Activated naive CD4-positive, alpha-beta T cell treated with anti-CD3 and anti-CD28 coated beads, Interleukin-2, amount 50 U/mL, for 72 hours (primary cell): Measurements from ENCODE around the gene ZNF519. TPM values are rescaled to one million over a fixed set of nuclear protein-coding genes. Genes with fewer than 3 reads are reported as not detected.
A peak's percentile ranks its signal among the peaks of the same experiment; 100 is the strongest.
"Not testable (repeated sequence)": the region's sequence is repeated elsewhere in the genome, so short reads cannot be mapped to it uniquely, and the experiment has no call there.

ENCODE experiments used
- ATAC-seq, 2 donors: fragments of 150-1000 bp; cut with Tn5 transposase; 2 replicates each; pipeline ENCODE4 v1.10.0; 2021; ENCODE audit warnings: mild to moderate bottlenecking in 2 of 2, moderate library complexity in 2 of 2
- DNase-seq, 2 donors: peaks; one replicate each; pipeline ENCODE4 v3.0.0; 2021 to 2022; ENCODE audit warnings: low spot score in 2 of 2
- H3K27ac Mint-ChIP-seq, 2 donors: one replicate each; pipeline ENCODE4 v1.8.0; 2022; ENCODE audit warnings: mild to moderate bottlenecking in 2 of 2, mixed read lengths in 2 of 2
- H3K36me3 Mint-ChIP-seq, 2 donors: one replicate each; pipeline ENCODE4 v1.8.0; 2022; ENCODE audit warnings: mixed read lengths in 2 of 2
- H3K9me3 Mint-ChIP-seq, 2 donors: one replicate each; pipeline ENCODE4 v1.8.0; 2022; ENCODE audit warnings: mixed read lengths in 2 of 2
- total RNA-seq, 2 donors: library from RNA; stranded (reverse); gene quantifications; one replicate each; pipeline ENCODE4 v1.2.3, GENCODE V29; 2022

The ZNF519 gene
- total RNA-seq, 2 donors from 2014 or later: 22.3 to 28.5 TPM

DNA sequence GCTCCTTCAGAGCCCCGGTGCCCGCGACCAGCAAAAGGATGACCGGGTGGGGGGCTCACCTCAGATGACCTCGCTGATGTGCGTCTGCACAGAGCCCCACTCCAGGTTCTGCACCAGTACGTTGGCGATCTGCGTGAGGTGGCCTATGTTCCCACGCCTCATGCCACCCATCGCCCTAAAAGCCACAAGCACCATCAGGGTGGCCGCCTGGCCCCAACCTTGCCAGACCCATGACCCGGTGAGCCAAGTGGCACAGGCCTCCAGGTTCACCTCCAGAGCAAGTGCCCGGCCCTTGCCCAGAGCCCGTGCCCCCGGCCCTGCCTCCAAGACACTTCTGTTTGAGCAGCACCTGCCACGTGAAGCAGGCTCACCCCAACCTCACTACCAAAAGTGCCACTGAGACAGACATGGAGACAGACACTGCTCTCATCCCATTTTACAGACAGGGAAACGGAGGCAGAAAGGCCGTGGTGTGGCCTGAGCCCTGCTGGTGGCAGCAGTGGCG, 17.7 kb upstream of the ZNF519 start:
- not testable (repeated sequence) for ATAC-seq, H3K9me3 Mint-ChIP-seq, DNase-seq, H3K36me3 Mint-ChIP-seq, H3K27ac Mint-ChIP-seq

DNA sequence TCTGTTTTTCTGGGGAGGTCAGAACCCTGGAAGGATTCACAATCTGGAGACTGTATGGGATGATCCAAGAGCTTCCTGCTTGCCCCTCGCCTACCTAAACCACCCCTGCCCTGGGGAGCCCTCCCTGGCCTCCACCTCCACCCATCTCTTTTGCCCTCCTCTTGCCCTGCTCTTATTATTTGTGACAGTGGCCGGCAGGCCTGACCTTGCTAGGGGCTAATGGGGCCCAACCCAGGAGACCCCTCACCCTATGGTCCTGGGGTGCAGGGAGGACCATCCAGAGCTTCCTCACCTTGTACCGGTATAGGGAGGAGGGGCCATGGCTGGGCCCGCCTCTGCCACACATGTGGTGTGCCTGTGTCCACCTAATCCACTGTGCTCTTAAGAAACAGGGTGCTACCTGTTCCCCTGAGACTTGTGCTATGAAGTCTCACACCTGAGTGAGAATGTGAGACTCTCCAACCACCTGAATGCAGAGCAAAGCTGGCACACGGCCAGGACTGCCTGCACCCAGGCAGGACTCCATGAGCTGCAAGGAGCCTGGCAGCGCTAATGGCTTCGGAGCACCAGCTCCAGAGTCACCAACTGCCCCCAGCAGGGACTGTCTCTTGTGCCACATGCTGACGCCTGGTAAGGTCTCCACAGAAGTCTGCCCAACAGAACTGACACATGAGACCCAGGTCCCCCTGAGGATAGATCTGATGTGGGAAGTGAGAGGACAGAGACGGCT, 17.1 kb upstream of the ZNF519 start:
- ATAC-seq, H3K36me3 Mint-ChIP-seq, H3K9me3 Mint-ChIP-seq, DNase-seq: not testable (repeated sequence)
- peak overlapping the region in 1 of 2 donors; percentile 92 for H3K27ac Mint-ChIP-seq

DNA sequence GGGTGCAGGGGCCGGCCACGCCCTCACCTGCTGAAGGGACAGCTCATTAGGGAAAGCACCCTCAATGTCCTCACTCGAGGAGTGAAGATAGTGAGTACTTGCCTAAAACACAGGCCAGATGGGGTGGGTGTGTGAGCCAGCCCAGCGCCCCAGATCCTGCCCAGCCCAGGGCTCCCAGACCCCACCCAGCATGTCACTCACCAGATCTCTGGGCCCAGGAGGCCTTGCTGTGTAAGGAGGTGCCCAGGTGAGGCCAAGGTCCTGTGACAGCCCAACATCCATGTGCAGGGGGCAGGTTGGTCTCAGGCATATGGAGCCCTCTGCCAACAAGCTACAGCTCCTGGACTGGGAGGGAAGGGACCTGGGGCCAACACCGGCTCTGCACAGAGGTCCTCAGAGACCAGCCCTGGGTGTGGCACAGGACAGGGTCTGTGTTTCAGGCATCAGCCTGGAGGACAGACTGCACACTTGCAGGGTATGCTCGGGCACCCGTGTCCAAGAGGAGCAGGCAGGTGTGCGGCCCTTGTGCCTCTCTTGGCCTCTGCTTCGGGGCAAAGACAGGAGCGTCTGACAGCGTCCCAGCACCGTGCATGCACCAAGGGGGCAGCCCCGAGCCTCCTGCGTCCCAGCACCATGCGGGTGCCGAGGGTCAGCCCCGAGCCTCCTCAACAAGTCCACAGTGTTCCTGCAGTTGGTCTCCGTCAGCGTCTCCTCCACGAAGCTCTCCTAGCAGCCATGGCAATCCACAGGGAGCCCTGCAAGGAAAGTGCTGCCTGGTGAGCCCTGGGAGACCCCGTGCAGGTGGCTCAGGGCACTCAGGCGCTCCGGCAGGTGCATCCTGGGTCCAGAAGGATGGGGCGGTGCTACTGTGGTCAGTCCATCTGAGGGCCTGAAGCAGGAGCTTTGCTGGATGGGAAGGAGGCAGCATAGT, 16.0 kb upstream of the ZNF519 start:
- H3K36me3 Mint-ChIP-seq, H3K9me3 Mint-ChIP-seq, H3K27ac Mint-ChIP-seq, DNase-seq, ATAC-seq: not testable (repeated sequence)

DNA sequence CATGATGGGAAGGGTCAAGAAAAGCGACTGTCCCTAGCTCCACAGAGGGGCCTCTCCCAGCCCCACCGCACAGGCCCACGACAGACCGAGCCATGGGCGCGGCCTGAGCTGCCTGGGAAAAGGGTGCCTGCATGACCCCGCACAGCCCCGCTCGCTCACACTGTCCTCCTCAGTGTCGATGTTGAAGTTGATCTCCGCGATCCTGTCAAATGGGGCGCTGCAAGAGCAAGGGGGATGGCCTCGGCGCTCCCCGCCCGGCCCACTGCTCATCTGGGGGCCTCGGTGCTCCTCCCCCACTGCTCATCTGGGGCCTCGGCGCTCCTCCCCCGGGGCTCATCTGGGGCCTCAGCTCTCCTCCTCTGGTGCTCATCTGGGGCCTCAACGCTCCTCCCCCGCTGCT, 14.5 kb upstream of the ZNF519 start:
- not testable (repeated sequence) for H3K36me3 Mint-ChIP-seq, H3K27ac Mint-ChIP-seq, DNase-seq, ATAC-seq, H3K9me3 Mint-ChIP-seq

DNA sequence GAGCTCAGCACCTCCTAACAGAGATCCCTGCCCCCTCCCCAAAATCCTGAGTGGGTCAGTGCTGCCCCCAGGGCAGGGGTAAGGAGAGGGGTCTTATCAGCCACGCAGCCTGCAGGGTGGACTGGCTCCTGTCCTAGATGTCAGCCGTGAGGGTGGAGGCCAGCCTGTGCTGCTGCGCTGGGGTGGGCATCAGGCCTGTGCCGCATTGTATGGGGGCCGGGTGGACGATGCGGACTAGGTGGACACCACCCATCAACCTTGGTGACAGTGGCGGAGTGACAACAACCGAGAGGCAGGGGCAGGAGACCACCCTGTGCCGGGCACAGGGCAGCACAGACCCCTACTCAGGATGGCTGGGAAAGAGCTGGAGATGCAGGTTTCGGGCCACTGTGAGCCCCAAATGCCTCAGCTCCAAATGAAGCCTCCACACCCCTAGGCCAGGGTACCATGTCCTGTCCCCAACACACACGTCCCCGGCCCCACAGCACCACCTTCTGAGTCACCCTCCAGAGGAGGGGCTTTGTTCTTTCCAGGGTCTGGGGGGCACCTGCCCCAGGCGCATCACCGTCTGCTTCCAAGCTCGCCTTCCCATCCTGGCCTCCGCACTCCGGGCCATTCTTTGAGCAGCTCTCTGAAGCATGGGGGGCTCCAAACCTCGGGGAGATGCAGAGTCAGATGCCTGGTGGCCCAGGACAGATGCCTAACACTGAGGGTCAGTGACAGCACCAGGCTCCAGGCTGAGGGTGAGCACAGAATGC, 13.5 kb upstream of the ZNF519 start:
- H3K9me3 Mint-ChIP-seq, ATAC-seq, DNase-seq, H3K36me3 Mint-ChIP-seq, H3K27ac Mint-ChIP-seq: not testable (repeated sequence)

DNA sequence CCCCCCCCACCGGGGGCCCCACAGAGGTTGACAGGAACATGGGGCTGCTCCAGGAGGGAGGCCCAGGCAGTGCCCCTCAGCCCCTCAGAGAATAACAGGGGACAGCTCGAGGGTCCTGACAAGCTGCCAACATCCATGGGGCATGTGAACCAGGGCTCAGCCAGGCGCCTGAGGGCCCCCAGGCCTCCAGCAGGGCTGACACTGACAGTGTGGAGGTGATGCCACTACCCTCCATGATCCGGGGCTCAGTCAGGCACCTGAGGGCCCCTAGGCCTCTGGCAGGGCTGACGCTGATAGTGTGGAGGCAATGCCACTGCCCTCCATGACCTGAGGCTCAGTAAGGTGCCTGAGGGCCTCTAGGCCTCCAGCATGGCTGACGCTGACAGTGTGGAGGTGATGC, 12.8 kb upstream of the ZNF519 start:
- H3K27ac Mint-ChIP-seq, H3K36me3 Mint-ChIP-seq, DNase-seq, H3K9me3 Mint-ChIP-seq, ATAC-seq: not testable (repeated sequence)

DNA sequence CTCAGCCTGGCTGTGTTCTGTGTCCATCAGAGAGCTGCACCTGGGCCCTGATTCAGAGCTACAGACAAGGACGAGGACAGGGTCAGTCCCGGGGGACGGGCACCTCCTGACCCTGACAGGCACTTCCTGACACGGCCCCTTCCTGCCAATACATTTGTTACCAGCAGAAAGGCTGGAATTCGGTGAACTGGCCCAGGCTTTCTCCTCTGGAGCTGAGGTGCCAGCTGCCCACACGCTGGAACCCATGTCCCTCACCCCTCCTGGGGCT, 12.3 kb upstream of the ZNF519 start:
- ATAC-seq (no peak), DNase-seq (no peak)
- H3K36me3 Mint-ChIP-seq: no peaks in the 10 kb centered on the region
- no peaks in the 10 kb centered on the region for H3K9me3 Mint-ChIP-seq
- H3K27ac Mint-ChIP-seq: no peak overlapping the region

DNA sequence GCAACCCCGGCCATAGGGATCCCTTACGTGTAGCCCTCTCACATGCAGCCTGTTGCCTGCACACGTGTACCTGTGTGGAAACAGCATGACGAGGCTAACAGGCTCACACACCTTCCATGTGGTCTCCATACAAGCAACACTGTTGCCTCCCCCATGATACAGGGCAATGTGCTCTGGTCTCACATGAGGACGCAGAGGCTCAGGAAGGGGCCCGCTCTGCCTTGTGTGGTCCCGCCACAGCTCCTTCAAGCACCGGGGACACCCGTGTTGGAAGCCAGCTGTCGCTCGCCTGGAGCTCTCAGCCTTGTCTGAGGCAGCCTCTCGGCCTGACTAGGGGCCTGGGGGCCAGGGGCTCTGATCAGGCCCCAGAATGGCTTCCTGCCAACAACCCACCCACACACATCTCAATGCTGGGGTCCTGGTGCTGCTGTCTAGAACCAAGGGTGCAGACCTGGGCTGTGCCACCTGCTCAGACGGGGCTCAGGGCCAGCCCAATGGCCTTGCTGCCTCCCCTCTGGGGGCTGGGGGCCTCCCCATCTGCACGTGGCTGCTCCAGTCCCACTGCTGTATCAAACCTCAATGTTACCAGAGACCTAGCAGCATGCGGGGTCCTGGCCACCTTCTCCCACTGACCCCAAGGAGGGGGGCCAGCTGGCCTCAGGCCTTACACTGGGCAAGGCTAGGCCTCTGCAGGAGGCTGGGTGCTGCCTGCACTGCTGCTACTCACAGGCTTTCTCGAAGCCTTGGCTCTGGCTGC, 11.8 kb upstream of the ZNF519 start:
- H3K27ac Mint-ChIP-seq, H3K9me3 Mint-ChIP-seq, DNase-seq, H3K36me3 Mint-ChIP-seq, ATAC-seq: not testable (repeated sequence)

DNA sequence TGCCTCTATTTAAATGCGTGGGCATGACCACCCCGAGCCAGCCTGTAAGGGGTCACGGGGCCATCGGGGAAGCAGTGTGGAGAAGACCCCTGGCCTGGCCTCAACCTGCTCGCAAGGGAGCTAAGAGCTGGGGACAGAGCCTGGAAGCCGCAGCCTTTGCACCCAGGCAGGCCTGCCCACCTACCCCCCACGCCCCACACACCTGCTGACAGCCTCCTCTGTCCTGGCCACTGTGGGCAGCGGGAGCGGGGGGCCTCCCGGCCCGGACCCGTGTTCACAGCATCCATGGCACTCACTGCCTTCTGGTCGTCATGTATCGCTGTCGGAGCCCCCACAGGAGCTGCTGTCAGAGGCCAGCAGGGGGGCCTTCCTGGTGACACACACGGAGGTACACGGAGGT, 11.2 kb upstream of the ZNF519 start:
- ATAC-seq, H3K27ac Mint-ChIP-seq, H3K9me3 Mint-ChIP-seq: not testable (repeated sequence)

DNA sequence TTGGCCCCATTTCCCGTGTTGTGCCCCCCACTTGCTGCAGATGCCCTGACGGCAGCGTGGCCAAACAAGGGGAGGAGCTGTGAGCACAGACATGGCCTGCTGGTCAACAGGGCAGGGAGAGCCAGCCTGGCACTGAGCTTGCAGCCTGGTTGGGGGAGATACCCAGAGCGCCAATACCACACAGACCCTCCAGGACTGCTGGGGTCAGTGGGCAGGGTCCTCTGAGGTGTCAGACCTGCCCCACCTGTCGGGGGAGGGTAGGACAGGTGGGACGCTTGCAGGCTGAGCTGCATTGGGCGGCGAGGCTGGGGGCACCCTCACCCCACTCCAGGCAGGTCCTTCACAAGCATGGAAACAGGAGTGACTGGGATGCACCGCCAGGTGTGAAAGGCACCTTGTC, 9.9 kb upstream of the ZNF519 start:
- not testable (repeated sequence) for DNase-seq, H3K27ac Mint-ChIP-seq, H3K9me3 Mint-ChIP-seq, ATAC-seq, H3K36me3 Mint-ChIP-seq

More for the DNA sequence above, 11.2 kb upstream of the ZNF519 start:
- not testable (repeated sequence) for H3K36me3 Mint-ChIP-seq, DNase-seq

DNA sequence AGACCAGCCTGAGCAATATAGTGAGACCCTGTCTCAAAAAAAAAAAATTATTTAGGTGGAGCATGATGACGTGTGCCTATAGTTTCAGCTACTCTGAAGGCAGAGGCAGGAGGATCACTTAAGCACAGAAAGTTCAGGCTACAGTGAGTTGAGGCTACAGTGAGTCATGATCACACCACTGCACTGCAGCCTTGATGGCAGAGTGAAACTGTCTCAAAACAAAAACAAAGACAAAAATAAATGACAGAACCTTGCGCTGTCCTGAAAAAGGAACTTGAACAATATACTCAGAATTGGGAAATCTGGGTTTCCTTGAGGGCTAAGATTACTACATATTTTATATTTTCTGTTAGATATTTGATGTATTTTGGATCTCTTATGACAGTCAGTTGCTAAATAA, 7.3 kb upstream of the ZNF519 start:
- not testable (repeated sequence) for H3K36me3 Mint-ChIP-seq, H3K27ac Mint-ChIP-seq, DNase-seq, H3K9me3 Mint-ChIP-seq
- peak in 1 of 2 donors; percentile 72 for ATAC-seq

DNA sequence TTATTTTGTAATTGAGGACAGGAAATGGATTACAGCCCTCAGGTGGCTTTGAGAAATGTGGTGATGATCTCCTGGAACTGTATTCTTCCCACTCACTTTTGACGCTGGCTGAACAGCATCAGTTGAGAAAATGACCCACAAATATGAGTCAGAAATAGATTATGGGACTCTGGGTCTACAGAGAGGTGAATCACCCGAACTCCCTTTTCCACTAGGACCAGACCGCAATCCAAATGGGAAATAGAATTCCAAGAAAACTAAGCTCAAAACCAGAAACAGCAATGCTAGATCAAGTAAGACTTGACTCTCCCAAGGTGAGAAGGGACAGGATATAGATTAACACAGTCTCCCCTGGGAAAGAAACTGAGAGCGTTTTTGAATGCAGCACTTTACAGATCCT, 5.7 kb upstream of the ZNF519 start:
- not testable (repeated sequence) for ATAC-seq, H3K36me3 Mint-ChIP-seq, DNase-seq, H3K27ac Mint-ChIP-seq, H3K9me3 Mint-ChIP-seq

DNA sequence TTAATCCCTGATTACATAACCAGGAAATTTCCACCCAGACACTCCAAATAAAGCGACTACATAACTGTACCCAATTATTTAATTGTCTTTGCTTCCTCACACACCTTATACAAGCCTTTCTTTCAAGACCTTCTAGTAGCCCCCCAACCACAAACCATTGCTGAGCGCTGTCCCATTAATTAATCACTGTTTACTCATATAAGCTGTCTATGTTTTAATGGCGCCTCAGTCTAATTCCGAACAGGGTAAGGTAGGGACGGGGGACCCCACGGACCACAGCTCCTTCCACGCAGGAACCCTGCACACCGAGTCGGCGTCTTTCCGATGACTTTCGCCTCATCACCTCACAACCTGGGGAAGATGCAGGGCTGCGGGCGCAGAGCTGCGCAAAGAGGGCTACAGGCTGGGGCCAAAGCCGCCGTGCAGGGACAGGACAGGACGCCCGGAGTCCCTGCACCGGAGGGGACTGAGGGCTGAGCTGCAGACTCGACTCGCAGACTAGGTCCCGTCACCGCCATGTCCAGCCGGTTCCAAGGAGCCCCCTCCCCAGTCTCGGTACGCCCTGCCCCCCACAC, 452 bp downstream of the ZNF519 start:
- DNase-seq, H3K36me3 Mint-ChIP-seq, H3K9me3 Mint-ChIP-seq: not testable (repeated sequence)
- ATAC-seq: peak; percentile 31 to 39
- H3K27ac Mint-ChIP-seq: peak overlapping the region; percentile 72 to 88

DNA sequence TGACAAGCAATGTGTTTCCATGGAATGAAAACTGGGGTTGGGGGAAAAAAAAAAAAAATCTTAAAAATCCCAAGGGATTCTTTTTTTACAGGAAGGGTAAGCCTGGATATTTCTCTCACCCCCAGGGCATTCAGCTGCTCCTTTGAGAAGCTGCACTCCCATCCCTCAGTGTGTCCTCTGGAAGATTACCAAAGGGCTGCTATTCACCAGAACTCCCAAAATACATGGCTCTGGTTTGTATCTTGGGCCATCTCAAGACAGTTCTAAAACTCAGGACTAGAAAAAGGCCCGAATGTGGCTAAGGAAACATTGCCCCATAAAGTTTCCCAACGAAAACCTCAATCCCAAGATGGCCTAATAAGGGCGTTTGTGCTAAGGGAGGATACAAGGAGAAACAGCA, 1.4 kb downstream of the ZNF519 start:
- DNase-seq, H3K27ac Mint-ChIP-seq, ATAC-seq, H3K36me3 Mint-ChIP-seq, H3K9me3 Mint-ChIP-seq: not testable (repeated sequence)

DNA sequence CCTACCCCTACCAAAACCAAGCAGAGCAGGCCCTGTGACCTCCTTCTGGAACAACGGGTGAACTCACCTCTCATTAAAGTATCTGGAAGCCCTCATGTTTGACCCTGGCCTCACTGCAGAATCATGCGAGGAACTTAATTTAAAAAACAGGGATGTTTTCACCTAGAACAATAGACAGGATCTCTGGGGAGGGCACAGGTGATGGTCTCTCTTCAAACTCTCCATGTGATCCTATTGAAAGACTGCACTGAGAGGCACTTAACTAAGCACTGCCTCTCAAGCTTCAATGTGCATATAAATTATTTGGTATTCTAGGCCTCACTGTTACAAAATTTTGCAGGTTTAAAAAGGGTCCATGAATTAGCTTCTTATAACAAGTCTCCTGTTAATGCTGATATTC, 7.5 kb downstream of the ZNF519 start:
- Mint-ChIP-seq H3K36me3 (peaks cover 0 to 10% of the 10 kb centered on the region in 2 donors), H3K27ac (no peak overlapping the region), H3K9me3 (no peaks in the 10 kb centered on the region)
- DNase-seq (no peak), ATAC-seq (no peak)

DNA sequence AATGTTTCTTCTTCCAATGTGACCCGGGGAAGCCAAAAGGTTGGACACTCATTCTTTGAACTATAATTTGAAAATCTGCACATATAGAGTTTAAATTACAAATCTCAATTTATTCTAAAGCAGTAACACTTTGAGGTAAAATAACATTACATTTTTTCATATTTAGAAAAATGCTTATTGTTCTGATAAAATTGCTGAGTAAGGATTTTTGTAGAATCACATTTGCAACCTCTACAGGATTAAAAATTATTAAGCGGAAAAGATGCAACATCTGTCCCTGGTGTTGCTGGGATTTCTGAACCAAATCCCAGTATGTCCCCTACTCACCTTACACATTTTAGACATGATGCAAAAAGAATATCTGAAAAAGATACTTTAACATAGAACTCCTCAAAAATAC, 10.1 kb downstream of the ZNF519 start:
- no peak for DNase-seq
- H3K27ac Mint-ChIP-seq: no peak overlapping the region
- peaks cover 5 to 21% of the 10 kb centered on the region in 2 donors for H3K36me3 Mint-ChIP-seq

More for the DNA sequence above, 10.1 kb downstream of the ZNF519 start:
- ATAC-seq: no peak
- no peaks in the 10 kb centered on the region for H3K9me3 Mint-ChIP-seq
